Measurements from ENCODE around the gene NEURL1.

NEURL1 gene

DNA sequence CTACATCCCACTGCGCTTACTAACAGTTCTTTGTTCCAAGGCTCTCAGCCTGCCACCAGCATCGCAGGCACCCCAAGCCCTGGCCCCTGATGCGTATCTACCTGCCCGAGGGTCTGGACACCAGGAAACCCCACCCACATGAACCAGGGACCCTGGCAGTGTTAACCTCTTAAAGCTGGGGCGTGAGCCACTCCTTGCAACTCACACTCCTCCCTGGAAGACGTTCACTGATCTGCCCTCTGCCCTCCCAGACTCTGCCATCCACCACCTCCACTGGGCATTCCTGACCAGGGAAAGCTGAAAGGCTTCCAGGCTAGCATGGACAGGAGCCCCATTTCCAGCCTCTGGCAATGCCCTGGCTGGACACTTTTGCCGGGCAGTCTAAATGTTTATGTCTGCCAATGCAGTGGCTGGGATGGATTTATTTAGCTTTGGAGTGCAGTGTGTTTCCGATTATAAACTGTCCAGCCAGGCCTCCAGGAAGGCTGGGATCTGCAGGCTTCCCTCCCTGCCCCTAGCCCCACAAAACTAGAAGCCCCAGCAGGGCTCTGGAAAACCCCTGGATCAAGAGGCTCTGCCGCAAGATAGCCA, 117.5 kb downstream of the NEURL1 start:
- no peak for DNase-seq

DNA sequence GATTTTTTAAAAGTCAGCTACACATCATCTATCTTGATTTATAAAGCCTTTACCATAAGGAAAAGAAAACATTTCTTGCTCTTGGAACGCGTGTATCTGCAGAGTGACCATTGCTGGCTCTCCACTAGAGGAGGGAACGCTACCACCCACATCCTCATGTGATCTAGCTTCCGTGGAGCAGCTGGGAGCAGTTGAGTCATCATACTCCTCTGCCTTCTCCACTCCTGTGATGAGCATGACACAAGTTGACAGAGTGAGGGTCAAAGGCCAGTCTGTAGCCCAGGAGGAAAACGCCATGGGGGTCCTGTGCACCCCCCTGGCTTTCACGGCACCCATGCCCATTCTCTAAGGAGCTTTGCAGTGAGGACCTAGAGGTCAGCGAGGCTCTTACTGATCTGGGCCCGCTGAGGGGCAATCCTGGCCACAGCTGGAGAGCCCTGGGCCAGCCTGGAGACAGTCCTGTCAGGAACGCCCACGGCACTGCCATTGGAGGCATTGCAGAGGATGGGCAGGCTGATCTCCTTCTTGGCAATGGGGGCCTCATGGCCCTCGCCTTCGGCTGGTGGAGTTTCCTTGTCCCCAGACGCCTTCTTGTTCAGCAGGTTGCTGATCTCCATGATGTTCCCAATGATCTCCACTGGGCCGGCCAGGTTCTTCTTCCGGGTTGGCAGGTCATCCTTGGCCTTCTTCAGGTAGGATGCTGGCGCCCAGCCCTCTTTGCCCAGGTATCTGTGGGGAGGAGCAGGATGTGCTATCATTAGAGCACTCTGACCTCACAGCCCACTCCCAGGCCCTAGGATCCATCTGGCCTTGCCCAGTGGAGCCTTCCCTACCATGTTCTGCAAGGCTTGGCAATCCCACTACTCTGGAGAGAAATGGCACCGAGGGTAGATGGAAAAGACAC, 119.2 kb downstream of the NEURL1 start:
- DNase-seq: no peak

DNA sequence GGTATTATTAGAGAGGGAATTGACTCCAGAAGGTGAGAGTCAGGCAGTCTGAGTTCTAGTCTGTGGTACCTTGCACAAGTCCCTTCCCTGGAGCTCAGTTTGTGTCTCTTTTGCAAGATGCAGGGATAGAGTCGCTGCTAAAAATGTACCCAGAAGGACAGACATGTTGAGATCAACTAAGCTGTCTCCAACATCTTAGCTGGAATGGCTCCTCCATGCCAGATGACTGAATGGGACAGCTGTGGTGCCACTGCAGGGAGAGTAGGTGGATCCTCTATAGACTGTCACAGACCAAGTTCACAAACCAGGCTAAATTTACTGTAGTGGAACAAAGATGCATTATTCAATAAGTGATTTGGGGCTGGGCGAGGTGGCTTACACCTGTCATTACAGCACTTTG, 120.1 kb downstream of the NEURL1 start:
- no peak for DNase-seq

DNA sequence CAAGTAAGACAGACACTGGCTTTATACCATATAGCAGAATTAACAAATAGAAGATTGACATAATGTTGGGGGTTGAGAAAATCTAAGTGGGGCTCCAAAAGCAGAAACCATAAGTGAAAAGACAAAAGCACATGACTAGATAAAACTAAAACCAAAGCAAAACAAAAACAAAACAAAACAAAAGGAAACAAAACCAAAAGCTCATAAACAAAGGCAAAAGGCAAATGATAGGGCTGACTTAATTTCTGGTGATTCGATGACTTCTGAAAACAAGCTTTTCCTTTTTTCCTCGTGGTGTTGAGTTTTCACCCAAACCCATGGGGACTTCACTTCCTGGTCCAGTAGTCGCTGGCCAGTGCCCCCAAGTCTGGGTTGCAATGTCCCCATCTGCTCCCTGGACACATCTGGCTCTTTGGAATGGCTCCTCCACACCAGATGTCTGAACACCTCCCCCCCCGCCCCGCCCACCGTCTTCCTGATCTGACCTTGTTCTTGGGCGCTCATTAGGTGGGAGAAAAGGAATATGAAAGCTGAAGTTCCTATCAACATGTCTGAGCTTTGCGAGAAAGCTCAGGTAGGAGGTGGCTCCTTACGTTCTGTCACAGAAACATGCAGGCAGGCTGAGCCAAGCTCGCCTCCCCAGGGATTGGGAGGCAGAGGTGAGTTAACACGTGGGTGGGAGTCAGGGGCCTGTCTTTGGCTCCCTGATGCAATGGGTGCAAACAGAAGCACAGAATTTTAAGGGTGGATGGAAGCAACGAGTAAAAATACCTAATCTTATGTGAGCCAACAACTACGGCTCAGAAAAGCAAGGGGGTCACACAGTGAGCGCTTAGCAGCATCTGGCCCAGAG, 121.0 kb downstream of the NEURL1 start:
- no peak for DNase-seq

DNA sequence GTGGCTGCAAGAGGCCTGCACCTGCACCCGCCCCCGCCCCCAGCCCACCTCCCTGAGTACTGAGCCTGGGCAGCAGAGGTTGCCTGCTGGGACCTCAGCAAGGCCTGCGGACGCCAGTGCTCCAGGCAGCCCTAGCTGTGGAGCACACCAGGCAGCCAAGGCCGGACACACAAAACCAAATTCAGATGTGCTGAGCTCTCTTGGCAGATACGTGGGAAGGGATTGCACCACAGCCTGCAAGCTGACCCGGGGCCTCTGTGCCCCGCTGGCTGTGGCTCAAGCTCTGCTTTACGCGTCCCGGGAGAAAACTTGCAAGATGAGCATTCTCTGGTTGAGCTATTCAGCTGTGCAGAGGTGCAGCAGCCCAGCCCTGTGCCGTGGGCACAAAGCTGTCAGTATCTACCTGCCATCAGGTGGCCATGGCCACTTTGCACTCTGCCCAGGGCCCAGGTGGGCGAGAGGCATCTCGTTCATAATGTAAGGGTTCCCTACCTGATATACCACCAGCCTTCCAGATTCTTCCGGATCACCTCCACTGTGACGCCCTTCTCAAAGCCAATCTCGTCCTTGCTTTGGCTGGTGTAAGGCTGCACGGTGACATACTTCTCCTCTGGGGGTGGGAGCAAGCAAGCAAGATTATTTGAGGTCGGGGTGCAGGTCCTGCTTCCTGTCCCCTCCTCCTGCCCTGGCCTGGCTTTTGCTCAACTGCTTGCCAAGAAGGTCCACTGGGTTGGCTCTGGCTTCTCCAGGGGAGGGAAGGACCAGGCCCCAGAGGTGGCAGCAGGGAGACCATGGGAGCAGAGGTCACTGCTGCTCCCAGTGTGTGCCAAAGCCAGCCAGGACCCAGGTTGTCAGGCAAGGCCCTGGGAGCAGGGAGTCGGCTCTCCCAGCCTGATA, 123.4 kb downstream of the NEURL1 start:
- DNase-seq: no peak

DNA sequence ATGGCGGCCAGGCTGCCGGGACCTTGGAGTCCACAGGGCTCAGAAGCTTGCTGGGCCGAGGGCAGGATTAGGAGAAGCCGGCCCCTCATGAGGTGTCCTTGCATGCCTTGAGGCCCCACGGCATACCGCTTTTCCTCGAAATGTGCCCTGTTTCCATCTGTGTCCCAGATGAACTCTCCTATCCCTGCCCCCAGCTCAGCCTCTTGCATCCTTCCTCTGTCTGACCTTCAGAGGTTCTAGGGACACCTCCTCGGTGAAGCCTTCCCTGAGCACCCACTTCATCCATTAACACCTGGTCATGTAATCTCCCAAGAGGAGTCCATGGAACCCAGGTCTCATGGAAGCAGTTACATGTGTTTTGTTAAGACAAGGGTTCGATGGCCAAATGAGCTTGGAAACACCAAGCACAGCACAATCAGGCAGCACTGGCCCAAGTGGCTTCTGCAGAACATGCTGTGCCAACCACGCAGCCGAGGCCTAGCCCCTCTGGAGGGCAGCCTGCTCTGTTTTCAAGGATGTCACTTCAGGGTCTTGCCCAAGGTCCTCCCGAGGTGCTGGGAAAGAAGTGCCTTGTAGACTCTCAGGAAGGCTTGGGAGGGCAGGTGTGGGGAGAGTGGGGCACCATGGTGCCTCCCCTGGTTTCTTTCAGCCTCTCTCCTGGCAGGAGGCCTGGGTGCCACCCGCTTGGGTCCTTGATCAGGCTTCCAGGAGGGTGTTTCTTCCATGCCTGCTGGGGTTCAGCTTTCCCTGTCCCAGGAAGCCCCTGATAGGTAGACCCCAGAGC, 124.3 kb downstream of the NEURL1 start:
- no peak for DNase-seq

DNA sequence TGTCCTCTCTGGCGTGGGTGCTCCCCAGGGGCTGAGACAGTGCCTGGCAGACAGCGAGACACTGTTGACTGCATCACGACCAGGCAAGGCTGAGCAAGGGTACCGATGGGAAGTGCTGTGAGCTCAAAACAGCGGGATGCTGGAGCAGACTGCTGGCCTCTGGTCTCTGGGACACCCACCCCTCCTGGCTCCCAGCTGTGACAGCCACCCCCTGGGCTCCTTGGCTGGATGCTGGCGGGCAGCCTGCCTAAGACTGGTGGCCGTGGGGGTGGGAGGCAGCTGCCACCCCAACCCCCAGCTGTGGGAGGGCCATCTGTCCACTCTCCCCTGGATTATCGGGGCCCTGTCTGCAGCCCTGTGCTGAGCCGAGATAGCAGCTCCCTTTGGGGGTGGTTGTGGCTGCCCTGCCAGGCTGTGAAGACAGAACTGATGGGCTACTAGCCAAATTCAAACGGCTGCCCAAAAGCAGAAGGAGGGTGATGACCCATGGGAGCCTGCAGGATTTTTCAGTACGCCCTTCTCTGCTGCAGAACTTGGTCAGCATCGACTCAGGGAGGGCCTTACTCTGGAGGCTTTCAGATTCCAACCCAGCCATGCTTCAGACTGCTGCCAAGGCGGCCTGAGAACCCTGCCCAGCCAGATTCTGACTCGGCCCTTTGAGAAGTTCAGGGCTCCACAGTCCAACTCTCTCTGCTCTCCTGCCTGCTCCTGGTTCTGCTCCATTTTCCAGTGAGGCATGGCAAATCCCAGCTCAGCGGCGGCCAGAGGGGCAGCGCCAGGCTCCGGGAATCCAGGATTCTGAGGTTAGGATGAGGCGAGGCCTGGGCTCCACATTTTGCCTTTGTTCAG, 125.3 kb downstream of the NEURL1 start:
- no peak for DNase-seq

DNA sequence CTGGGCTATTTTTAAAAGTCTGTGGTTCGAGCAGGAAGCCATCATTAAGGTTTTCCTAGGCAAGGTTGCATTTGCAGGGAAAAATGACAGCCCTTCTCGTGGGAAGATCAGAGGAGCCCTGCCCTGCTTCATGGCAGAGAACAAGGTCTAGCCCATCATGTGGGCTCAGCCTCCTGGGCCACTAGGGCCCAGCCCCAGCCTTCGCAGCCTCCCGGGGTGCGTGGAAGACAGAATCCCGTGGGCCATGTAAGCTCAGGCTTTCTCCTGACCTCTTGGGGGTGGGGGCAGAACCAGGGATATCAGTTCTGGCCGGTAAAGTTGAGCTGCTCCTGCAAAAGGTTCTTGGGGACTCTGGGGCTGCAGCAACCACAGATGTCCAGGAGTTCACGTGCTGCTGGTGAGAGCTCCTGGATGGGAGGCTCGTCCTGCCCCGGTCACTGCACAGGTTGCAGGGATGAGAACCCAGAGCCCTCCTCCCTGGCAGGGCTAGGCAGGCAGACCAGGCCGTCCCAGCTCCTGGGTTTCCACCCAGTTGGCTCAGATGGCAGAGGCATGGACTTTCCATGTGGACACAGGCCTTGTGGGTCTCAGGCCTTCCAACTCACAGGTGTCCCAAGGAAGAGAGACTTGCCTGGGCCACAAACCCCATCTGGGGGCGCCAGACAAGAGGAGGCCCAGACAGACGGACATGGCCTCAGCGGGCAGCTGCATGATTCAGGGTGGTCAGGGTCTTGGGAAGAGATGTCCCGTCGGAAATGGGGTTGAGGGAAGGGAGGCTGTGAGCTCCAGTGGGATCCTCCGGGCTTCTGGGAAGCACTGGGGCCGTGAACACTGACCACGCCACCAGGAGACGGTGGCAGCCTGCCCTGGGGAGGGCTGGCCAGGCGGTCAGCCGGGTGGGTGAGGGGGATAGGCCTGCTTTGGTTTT, 126.2 kb downstream of the NEURL1 start:
- no peak for DNase-seq

DNA sequence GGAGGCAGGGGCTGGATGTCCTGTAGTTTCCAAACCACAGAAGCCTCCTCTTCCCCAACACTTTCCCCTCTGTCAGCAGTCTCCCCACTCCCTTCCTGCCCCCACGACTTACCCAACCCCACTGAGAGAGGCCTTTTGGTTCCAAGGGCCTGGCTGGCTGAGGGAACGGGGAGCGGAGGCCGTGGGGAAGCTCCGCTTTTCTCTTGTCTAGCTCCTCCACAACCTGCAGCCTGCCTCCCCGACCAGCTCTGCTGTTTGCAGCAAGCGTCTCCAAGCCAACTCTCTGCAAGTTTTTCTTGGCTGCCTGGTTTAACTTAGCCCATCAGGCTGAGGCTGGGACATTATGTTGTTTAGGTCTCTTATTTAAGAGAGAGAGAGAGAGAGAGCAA, 126.8 kb downstream of the NEURL1 start:
- no peak for DNase-seq

DNA sequence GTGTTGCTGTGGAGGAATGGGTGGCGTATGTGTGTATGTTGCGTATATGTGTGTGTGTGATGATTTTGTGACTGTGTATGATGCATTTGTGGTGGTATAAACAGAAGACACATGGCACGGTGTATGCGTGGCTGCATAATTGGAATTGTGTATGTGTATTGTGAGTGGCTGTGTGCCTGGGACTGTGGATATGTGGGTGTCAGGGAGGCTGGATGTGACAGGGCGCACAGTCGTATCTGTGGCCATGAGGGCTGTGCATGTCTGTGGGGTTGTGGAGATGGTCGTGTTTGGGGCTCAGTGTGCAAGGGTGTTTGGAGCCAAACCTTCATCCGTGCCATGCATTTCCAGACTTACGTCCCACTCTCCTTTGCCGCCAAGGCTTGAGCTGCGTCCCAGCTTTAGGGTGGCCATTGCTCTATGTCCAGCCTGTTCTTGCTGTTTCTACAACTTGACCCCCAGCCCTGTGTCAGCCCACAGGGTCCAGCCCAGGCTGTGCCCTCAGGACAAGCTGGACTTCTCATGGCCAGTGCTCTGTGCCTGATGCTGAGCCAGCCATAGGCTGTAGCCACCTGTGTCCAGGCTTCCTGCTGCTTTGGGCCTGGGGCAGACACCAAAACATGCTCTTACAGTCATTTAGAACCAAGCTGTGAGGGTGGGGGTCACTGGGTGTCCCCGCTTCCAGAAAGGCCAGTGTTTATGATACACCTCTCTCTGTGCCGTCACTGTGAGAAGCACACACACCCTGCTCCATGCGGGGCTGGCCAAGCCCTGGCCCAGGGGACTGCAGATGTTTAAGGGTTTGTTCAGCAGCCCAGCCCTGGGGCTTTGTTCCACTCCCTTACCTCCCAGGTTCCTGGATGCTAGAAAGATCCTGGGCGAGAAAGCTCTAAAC, 127.6 kb downstream of the NEURL1 start:
- no peak for DNase-seq

DNA sequence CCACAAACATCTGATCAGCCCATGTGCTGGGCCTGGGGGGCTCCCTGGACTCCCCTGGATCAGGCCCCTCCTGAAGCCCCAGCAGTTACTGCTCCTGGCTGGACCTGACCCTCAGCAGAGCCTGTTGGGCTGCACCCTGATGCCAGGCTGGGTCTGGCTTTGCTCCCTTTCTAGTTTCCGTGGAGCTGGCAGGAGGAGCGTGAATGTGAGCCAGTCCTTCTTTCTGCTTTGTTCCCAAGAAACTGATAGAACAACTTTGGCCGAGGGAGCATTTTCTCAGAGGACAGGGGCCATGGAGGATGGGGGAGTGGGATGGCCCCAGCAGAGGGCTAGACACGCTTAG, 128.2 kb downstream of the NEURL1 start:
- no peak for DNase-seq

DNA sequence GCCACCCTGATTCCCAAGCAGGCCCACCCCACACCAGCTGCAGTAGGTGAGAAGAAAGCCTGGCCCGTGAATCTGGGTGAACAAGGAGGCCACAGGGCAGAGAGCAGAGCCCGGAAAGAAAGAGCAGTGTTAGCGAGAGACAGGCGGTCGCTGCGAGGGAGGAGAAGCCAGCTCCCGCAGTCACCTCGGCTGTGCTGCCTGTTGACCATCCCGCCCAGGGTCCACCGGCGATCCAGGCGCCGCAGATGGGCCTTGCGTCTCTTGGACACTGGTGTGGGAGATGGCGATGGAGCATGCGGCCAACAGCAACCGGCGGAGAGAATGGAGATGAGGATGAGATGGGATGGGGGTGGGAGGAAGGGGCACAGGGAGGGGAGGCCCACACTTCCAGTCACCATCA, 128.8 kb downstream of the NEURL1 start:
- no peak for DNase-seq

DNA sequence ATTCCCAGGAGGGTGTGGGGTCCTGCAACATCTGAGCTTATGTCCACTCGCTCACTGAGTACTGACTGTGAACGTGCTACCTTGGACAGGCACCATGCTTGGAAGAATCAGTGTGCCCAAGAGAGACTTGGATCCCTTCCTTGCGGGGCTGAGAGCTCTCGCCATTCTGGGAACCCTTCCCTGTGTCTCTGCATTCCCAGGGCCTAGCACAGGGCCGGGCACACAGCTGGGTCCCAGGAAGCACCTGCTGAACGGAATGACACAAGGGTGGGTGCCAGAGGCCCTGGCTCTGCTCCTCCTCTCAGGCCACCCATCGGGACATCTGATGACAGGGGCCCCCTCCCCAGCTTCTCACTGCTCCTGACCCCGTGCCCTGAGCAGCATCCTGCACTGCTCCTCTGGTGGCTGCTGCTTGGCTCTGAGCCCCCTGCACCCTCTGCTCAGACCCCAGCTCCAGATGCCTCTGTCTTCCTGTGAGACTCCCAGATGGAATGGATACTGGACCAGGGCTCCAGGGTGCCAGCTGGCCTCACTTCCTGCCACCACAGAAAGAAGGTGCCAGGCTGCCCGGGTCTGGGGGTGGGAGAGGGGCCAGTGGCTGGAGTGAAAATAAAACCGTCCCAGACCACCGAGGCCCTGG, 129.6 kb downstream of the NEURL1 start:
- DNase-seq: no peak

DNA sequence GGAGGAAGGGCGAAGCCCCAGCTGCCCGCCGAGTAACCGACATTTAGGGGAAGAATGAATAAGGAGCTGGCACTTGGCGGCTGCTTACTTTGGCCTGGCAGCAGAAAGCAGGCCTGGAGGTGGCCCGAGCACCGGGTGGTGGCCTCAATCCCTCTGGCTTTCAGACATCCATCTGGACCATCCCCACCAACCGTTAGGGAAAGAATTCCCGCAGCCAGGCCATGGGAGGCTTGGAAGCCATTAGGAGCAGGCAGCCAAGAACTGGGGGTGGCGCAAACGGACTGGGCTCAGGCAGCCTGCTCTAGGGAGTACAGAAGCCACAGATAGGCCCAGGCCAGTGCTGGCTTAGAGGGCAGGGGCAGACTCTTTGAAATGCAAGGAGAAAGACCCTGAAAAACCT, 132.7 kb downstream of the NEURL1 start:
- DNase-seq: no peak

DNA sequence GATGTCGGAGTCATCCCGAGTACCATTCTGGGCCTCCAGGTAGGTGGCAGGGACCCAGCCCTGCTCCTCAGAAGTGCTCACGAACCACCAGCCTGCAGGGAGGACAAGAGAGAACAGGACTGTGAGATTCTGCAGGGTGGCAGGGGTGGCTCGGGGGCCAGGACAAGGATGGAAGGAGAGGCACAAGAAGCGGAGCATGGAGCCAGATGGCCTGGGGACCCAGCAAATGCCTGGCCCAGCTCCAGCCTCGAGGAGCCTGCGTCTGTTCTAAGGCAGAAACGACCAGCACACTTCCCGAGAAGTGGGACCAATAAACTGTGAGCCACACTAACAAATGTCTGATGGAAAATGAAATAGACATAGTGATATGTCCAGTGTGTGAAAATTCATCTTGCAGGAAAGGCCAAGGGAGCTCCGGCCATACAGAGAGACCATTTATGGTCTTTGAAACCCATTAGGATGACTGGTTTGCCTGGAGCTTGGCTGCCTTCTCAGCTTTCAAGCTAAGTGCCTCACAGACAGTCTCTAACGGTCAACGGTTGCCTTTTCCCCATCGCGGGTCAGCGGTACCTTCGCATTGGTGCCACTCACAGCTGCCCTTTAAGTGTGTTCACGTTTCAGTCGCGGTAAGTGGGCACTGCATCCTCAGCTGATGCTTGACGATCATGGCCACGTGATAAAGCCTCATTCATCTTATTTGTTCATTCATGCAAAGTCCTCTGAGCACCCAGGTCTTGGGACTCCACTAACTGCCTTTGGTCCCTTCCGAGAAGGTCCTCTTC, 133.8 kb downstream of the NEURL1 start:
- DNase-seq: no peak

DNA sequence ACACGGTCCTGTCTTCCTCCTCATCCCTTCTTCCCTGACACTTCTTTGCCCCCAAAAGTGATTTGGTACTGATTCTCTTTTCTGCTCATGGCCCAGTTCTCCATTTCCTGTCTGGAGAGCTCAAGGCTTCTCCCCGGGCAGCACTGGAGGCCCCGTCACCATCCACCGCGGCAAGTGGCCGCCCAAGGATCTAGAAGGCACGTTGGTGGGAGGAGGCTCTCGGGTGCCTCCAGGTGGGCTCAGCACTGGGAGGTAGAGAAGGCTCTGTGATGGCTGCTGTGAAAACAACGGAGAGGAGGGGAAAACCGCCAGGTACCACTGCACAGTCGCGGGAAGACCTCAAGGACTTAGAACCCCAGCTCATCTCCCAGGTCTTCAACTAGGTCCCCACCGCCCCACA, 134.4 kb downstream of the NEURL1 start:
- DNase-seq: no peak

DNA sequence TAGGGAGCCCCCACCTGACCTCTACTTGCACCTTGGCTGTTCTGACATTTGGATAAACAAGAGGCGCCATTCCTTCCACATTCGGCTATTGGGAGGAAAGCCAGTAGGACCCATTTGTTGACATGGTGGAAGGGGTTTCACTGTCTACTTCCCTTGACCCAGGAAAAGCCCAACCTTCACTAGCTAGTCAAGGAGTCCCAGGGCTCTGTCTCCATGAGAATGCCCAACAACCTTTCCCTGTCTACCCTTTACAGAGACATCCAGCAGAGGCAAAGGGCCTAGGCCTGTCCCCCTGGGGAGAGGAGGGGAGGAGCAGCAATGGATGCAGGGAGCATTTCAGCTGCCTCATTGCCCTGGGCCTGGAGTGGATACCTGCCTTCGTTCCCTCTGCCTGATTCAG, 136.1 kb downstream of the NEURL1 start:
- no peak for DNase-seq
